ENCODE measurements around the gene ALDH5A1. TPM values are rescaled to one million over a fixed set of nuclear protein-coding genes. Genes with fewer than 3 reads are reported as not detected.
"Not testable (repeated sequence)": the region's sequence is repeated elsewhere in the genome, so short reads cannot be mapped to it uniquely, and the experiment has no call there.

Gene ALDH5A1
- total RNA-seq, 2 experiments from 2014 or later, result 3.2 to 3.6 TPM

DNA sequence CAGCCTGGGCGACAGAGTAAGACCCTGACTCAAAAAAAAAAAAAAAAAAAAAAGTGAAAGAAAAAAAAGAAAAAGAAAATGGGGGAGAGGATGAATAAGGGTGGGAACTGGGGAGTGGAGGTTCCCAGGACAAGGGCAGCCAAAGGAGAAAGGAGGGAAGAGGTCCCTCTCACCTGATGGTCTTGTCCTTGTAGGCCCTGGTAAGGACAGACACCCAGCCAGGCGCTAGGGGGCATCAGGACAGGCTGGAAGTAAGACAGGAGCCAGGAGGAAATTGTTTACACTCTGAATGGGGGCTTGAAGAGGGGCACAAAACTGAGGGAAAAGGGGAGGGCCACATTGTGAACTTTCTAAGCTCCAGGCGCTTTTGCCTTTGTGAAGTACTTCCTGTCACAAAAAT, 2.3 kb upstream of the ALDH5A1 start:
- DNase-seq, result no peak
- POLR2A ChIA-PET, result no interaction called here
- H3K9me3 Mint-ChIP-seq, result peaks cover 4% of the 10 kb centered on the region
- H3K4me3 Mint-ChIP-seq, result no peak overlapping the region
- no peak overlapping the region for H3K27ac Mint-ChIP-seq
- CTCF ChIA-PET, result interaction anchor here (0.6 to 2.0 kb wide), 2 partner anchors 46 to 55 kb away, joined by 3 to 4 read pairs; no protein-coding TSS in a partner anchor
- no peaks in the 10 kb centered on the region for H3K36me3 Mint-ChIP-seq (ENCODE audit: low read depth)
- no peaks in the 10 kb centered on the region for H3K27me3 Mint-ChIP-seq
- peaks cover 17% of the 10 kb centered on the region for H3K4me1 Mint-ChIP-seq

DNA sequence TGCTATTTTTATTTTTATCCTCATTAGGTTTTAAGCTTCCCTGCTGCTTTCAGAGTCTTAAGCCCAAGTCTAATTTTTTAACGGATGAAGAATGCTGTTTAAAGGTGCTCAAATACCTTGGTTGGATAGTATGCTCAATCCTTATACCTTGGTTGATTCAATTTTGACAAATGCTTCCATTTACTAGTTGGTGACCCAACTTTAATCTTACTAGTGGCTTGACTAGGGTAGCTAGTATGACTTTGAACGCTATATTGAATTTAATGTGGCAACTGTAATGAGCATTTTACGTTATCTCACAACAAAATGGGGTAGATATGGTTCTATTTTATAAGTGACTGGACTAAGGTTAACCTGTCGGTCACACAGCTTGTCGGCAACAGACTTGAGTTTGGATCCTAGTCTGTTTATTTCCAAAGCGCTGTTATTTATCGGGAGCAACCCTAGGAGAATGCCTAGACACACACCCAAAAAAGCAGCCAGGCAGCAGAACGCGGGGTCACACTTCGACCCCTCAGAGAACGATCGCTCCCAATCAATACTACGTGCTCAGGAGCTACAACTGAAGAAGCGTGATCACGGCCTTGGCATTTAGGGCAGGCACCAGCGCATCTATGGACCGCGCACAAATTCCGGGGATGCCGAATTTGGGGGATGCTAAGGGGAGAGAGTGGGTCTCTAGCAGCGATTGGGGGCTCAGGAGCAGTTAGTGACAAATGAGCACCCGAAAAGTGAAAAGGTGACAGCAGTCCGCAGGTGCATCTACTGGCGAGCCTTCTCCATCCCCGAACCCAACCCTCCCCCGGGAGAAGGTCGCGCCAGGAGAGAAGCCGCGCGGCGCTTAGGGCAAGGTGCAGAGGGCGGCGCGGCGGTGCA, 586 bp upstream of the ALDH5A1 start:
- CTCF ChIA-PET, result interaction anchor here (0.9 to 2.0 kb wide), 9 partner anchors 10 to 53 kb away, joined by 3 to 4 read pairs (median 4); no protein-coding TSS in a partner anchor
- Mint-ChIP-seq H3K36me3 (ENCODE audit: low read depth) (peaks cover 3% of the 10 kb centered on the region), H3K4me1 (peaks cover 17% of the 10 kb centered on the region)

DNA sequence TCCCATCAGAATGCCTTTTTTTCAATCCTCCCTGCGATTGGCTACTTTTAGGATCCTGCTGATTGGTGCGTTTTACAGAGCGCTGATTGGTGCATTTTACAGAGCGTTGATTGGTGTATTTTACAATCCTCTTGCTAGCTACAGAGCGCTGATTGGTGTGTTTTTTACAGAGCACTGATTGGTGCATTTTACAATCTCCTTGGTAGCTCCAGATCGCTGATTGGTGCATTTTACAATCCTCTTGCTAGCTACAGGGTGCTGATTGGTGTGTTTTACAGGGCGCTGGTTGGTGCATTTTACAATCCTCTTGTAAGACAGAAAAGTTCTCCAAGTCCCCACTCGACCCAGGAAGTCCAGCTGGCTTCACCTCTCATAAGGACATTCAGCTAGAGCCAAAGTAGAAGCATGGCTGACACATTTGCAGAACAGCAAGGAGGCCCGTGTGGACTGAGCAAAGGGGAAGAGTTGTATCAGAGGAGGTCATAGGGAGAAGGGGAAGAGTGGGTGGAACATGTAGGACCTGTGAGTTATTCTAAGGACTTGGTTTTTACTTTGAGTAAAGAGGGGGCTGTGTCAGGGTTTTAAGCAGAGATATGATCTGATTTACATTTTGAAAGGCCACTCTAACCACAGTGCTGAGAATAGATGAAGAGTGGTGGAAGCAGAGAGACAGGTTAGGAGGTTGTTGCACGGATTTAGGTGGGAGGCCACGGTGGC, 2.6 kb downstream of the ALDH5A1 start:
- H3K27ac Mint-ChIP-seq, result no peak overlapping the region
- ChIA-PET POLR2A (no interaction called here), CTCF (interaction anchor here (1.0 kb wide), 1 partner anchor 98 kb away, joined by 3 read pairs; no protein-coding TSS in a partner anchor)
- H3K4me1 Mint-ChIP-seq, result peaks cover 17% of the 10 kb centered on the region
- H3K27me3 Mint-ChIP-seq, result no peaks in the 10 kb centered on the region
- H3K36me3 Mint-ChIP-seq (ENCODE audit: low read depth), result peaks cover 3% of the 10 kb centered on the region
- peaks cover 7% of the 10 kb centered on the region for H3K9me3 Mint-ChIP-seq
- no peak for DNase-seq
- H3K4me3 Mint-ChIP-seq, result no peak overlapping the region

More for the DNA sequence above, 586 bp upstream of the ALDH5A1 start:
- DNase-seq, result no peak
- Mint-ChIP-seq H3K4me3 (peak overlapping the region; percentile 77), H3K27ac (peak overlapping the region; percentile 65), H3K9me3 (peaks cover 7% of the 10 kb centered on the region), H3K27me3 (no peaks in the 10 kb centered on the region)
- POLR2A ChIA-PET, result no interaction called here

DNA sequence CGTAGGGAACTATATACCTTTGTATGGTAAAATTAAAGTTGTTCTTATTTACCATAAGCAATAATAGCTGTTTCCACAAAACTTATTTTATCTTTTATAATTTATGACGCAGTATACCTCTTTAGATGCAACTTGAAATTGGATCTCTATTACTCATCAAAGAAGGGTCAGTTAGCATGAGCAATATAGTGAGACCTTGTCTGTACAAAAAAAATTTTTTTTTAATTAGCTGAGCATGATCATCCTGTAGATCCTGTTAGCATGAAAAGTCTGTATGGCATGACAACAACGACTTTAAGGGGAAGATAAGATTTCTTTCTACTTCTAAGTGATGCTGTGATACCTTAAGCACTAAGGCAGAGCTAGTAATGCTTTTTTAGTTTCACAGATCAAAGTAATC, 5.9 kb downstream of the ALDH5A1 start:
- CTCF ChIA-PET, result interaction anchor here (0.8 to 1.3 kb wide), 3 partner anchors 11 to 20 kb away, joined by 3 to 5 read pairs (median 4); partner anchors contain the start of gene GPLD1
- Mint-ChIP-seq H3K27ac (no peak overlapping the region), H3K4me3 (no peak overlapping the region), H3K36me3 (ENCODE audit: low read depth) (peaks cover 3% of the 10 kb centered on the region), H3K4me1 (peaks cover under 1% of the 10 kb centered on the region), H3K9me3 (peaks cover 7% of the 10 kb centered on the region), H3K27me3 (no peaks in the 10 kb centered on the region)
- POLR2A ChIA-PET, result no interaction called here
- no peak for DNase-seq

DNA sequence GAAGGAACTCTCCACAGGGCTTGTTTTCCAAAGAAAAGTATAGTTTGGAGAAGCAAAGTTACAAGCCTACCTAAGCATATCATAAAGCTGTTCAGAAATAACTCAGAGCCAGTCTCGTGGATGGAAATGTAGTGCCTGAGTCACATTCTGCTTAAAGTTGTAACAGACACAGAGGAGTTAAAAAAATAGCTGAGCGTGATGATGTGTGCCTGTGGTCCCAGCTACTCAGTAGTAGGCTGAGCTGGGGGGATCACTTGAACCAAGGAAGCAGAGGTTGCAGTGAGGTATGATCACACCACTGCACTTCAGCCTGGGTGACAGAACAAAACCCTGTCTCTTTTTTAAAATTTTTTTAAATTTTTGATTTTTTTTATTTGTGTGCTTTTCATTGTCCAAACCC, 6.6 kb downstream of the ALDH5A1 start:
- ChIA-PET POLR2A (no interaction called here), CTCF (interaction anchor here (0.8 to 1.3 kb wide), 3 partner anchors 12 to 20 kb away, joined by 3 to 5 read pairs (median 4); partner anchors contain the start of gene GPLD1)
- DNase-seq, result no peak
- peaks cover 7% of the 10 kb centered on the region for H3K9me3 Mint-ChIP-seq
- H3K27ac Mint-ChIP-seq, result no peak overlapping the region
- H3K36me3 Mint-ChIP-seq (ENCODE audit: low read depth), result peaks cover 3% of the 10 kb centered on the region
- no peaks in the 10 kb centered on the region for H3K4me1 Mint-ChIP-seq
- no peaks in the 10 kb centered on the region for H3K27me3 Mint-ChIP-seq
- H3K4me3 Mint-ChIP-seq, result no peak overlapping the region

DNA sequence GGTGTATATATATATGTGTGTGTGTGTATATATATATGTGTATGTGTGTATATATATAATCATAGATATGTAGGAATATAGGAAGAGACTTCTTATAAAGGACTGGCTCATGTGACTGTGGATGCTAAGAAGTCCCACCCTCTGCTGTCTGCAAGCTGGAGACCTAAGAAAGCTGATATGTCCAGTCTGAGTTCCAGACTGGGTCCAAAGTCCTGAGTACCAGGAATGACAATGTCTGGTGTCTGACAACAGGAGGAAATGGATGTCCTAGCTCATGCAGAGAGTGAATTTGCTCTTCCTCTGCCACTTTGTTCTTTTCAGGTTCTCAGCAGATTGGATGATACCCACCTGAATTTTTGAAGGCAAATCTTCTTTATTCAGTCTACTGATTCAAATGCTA, 7.1 kb downstream of the ALDH5A1 start:
- Mint-ChIP-seq H3K36me3 (ENCODE audit: low read depth) (peaks cover 4% of the 10 kb centered on the region), H3K4me1 (no peaks in the 10 kb centered on the region), H3K4me3 (no peak overlapping the region), H3K9me3 (peaks cover 8% of the 10 kb centered on the region), H3K27me3 (no peaks in the 10 kb centered on the region), H3K27ac (no peak overlapping the region)
- DNase-seq, result no peak
- ChIA-PET CTCF (interaction anchor here (1.2 to 1.3 kb wide), 2 partner anchors 12 to 19 kb away, joined by 3 to 5 read pairs; partner anchors contain the start of gene GPLD1), POLR2A (no interaction called here)

DNA sequence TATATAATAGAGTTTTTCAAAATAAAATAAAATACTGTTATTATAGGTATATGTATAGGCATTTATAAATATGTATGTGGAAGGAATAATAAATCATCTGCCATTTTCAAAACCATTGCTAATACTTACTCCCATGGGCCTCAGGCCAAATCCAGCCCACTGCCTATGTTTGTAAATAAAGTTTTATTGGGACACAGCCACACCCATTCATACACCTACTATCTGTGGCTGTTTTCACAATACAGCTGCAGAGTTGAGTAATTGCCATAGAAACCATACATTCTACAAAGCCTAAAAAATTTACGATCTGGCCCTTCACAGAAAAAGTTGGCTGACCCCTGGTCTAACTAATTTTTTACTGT, 9.5 kb downstream of the ALDH5A1 start:
- ChIA-PET CTCF (interaction anchor here (1.0 kb wide), 1 partner anchor 9 kb away, joined by 3 read pairs; the partner anchor contains the start of gene ALDH5A1), POLR2A (no interaction called here)
- Mint-ChIP-seq H3K27ac (no peak overlapping the region), H3K4me3 (no peak overlapping the region), H3K36me3 (ENCODE audit: low read depth) (peaks cover 7% of the 10 kb centered on the region), H3K4me1 (no peaks in the 10 kb centered on the region), H3K9me3 (peaks cover 6% of the 10 kb centered on the region), H3K27me3 (no peaks in the 10 kb centered on the region)
- no peak for DNase-seq

DNA sequence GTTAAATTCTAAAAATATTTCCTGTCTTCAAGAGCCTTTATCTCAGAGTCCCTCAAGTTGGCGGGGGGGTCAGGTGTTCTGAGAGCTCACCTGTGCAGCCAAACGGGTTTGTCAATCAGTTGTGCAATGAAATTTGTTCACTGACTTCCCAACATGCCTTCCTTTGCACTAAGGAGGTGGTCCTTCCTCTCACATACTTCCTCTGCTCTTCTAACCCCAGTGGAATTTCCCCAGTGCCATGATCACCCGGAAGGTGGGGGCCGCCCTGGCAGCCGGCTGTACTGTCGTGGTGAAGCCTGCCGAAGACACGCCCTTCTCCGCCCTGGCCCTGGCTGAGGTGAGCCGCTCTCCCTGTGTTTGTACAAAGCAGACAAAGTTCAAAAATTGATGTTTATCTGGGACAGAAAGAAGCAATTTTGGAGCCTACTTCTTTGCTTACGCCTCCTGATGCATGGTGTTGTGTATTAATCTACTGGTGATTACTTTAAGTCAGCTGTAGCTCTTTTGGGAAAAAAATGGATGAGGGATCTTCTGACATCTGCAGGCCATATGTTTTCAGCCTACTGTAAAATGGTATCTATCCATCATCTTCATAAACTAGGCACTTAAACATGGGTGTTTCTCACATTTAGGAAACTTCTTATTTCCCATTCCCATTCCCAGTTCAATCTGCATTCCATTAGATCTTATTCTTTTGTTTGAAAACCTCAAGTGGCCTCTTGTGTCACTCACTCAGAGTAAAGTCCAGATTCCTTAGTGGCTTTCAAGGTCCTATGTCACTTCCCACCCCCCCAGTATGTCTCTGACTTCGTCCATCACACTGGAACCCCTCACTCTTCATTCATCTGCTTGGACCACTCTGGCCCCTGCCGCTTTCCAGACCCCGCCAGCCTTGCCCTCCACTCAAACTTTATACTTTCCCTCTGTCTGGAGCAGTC, 10.1 kb downstream of the ALDH5A1 start:
- Mint-ChIP-seq H3K4me3 (no peak overlapping the region), H3K27ac (no peak overlapping the region), H3K4me1 (no peaks in the 10 kb centered on the region), H3K9me3 (peaks cover 6% of the 10 kb centered on the region), H3K27me3 (no peaks in the 10 kb centered on the region), H3K36me3 (ENCODE audit: low read depth) (peaks cover 7% of the 10 kb centered on the region)
- ChIA-PET CTCF (interaction anchor here (1.0 to 1.4 kb wide), 2 partner anchors 11 to 19 kb away, joined by 3 read pairs; no protein-coding TSS in a partner anchor), POLR2A (no interaction called here)
- DNase-seq, result no peak

DNA sequence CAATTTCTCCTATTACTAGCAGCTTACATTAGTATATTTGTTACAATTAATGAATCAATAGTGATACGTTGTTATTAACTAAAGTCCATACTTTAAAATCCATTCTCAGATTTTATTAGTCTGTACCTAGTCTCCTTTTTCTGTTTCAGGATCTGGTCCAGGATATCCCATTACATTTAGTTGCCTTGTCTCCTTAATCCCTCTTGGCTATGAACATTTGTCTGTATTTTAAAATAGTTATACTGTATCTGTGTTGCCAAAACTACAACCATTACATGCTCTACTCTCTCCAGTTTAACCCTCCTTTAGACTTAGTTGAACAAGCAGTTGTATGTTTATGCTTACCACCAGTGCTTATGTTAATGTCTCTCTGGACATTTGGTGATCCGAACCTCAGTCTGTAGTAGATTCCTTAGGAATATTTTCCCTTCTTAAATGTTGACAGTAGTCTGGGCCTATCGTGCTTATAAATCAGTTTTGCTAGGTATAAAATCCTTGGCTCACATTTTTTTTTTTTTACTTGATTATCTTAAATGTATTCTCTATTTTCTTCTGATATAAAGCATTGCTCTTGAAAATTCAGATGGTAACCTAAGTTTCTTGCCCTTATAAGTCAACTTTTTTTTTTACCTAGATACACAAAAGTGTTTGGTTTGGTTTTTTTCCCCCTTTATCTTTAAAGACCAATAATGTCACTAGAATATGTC, 12.2 kb downstream of the ALDH5A1 start:
- DNase-seq, result no peak
- CTCF ChIA-PET, result interaction anchor here (1.4 kb wide), 1 partner anchor 17 kb away, joined by 3 read pairs; no protein-coding TSS in a partner anchor
- Mint-ChIP-seq H3K4me1 (no peaks in the 10 kb centered on the region), H3K27me3 (no peaks in the 10 kb centered on the region), H3K9me3 (peaks cover 6% of the 10 kb centered on the region), H3K27ac (no peak overlapping the region), H3K36me3 (ENCODE audit: low read depth) (peaks cover 7% of the 10 kb centered on the region), H3K4me3 (no peak overlapping the region)
- POLR2A ChIA-PET, result no interaction called here

DNA sequence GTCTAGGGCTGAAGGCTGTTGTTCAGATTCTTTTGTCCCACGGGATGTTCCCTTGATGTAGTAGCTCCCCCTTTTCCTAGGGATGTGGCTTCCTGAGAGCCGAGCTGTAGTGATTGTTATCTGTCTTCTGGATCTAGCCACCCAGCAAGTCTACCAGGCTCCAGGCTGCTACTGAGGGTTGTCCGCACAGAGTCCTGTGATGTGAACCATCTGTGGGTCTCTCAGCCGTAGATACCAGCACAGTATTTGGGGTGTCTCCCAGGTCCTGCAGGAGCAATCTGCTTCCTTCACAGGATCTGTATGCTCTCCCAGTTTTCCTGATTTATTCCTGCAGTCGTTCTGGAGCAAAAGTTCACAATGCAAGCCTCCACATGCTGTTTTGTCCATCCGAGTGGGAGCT, 17.2 kb downstream of the ALDH5A1 start:
- H3K9me3 Mint-ChIP-seq, POLR2A ChIA-PET: not testable (repeated sequence)
- CTCF ChIA-PET, result interaction anchor here (0.7 kb wide), 1 partner anchor 111 kb away, joined by 3 read pairs; no protein-coding TSS in a partner anchor

DNA sequence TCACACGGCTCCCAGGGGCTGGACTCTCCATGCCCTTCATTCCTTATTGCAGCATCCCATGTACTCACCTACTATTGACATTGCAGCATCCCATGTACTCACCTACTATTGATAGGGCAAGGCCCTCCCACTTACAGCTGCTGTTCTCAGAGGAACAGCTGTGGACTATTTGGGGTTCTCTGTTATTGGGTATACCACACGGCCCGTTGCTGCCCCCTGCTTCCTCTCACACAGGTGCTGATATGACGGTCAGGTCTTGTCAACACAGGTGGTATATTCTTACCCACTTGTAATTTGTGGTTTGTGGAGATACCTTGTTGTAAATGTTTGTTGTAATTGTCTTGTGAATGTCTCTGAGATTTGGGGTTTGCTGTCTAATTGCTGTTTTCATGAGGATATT, 18.8 kb downstream of the ALDH5A1 start:
- Mint-ChIP-seq H3K36me3 (ENCODE audit: low read depth) (no peaks in the 10 kb centered on the region), H3K27me3 (no peaks in the 10 kb centered on the region), H3K4me1 (peaks cover 9% of the 10 kb centered on the region), H3K9me3 (no peaks in the 10 kb centered on the region), H3K4me3 (no peak overlapping the region), H3K27ac (no peak overlapping the region)
- ChIA-PET CTCF (interaction anchor here (1.0 to 1.3 kb wide), 2 partner anchors 13 to 32 kb away, joined by 3 to 4 read pairs; no protein-coding TSS in a partner anchor), POLR2A (no interaction called here)
- no peak for DNase-seq

More for the DNA sequence above, 17.2 kb downstream of the ALDH5A1 start:
- not testable (repeated sequence) for H3K27ac Mint-ChIP-seq; DNase-seq; H3K27me3 Mint-ChIP-seq; H3K4me3 Mint-ChIP-seq; H3K36me3 Mint-ChIP-seq (ENCODE audit: low read depth); H3K4me1 Mint-ChIP-seq

Data from activated CD4-positive, alpha-beta T cell treated with anti-CD3 and anti-CD28 coated beads, Interleukin-2, amount 10 ng/mL, durations not matched to agents 7 days and 5 days (primary cell).